Neural cell (in vitro differentiated cells): ENCODE results near the gene COL20A1. TPM values are rescaled to one million over a fixed set of nuclear protein-coding genes. Genes with fewer than 3 reads are reported as not detected.

Experiments used
- H2AFZ ChIP-seq: fragments of 200-600, 300-800 bp; sonication (generic), shearing (Covaris generic); 2 replicates; pipeline ENCODE4 v1.6.0; 2014; ENCODE audit warnings: low read depth, mild to moderate bottlenecking, antibody characterized with exemption, low read length, moderate library complexity
- H3F3A ChIP-seq: fragments of 200-600 bp; shearing (Covaris generic); 2 replicates; pipeline ENCODE4 v1.6.1; 2016; ENCODE audit warnings: mild to moderate bottlenecking, moderate library complexity, mixed read lengths, antibody characterized with exemption, low read length; ENCODE audit not compliant: insufficient read depth, poor library complexity, severe bottlenecking
- H3K27ac ChIP-seq: fragments of 200-600, 300-800 bp; sonication (generic), shearing (Covaris generic); 2 replicates; pipeline ENCODE4 v1.5.1; 2014; ENCODE audit warnings: mild to moderate bottlenecking, low read length, moderate library complexity
- H3K27me3 ChIP-seq: fragments of 300-800, 200-600 bp; sonication (generic), shearing (Covaris generic); 2 replicates; pipeline ENCODE4 v1.6.0; 2014; ENCODE audit warnings: mild to moderate bottlenecking, low read depth, low read length, moderate library complexity; ENCODE audit not compliant: insufficient read depth
- H3K36me3 ChIP-seq: fragments of 300-800, 200-600 bp; sonication (generic), shearing (Covaris generic); 2 replicates; pipeline ENCODE4 v1.5.1; 2014; ENCODE audit warnings: mild to moderate bottlenecking, antibody characterized with exemption, low read length, moderate library complexity; ENCODE audit not compliant: insufficient read depth
- H3K4me2 ChIP-seq: fragments of 300-800, 200-600 bp; sonication (generic), shearing (Covaris generic); 2 replicates; pipeline ENCODE4 v1.6.0; 2014; ENCODE audit warnings: mild to moderate bottlenecking, low read length
- H3K4me3 ChIP-seq: fragments of 300-800, 200-600 bp; sonication (generic), shearing (Covaris generic); 2 replicates; pipeline ENCODE4 v1.5.1; 2014; ENCODE audit warnings: mild to moderate bottlenecking, low read length, moderate library complexity
- H3K79me2 ChIP-seq: fragments of 200-600 bp; shearing (Covaris generic); replicated peaks from 2 replicates; pipeline ENCODE4 v1.6.0; 2014; ENCODE audit warnings: mild to moderate bottlenecking, low read length, moderate library complexity; ENCODE audit not compliant: insufficient read depth
- H3K9ac ChIP-seq: fragments of 300-800, 200-600 bp; sonication (generic), shearing (Covaris generic); 2 replicates; pipeline ENCODE4 v1.6.1; 2016; ENCODE audit warnings: mild to moderate bottlenecking, low read length, mixed read lengths
- H3K9me2 ChIP-seq: fragments of 200-600 bp; shearing (Covaris generic); 2 replicates; pipeline ENCODE4 v1.6.1; 2016; ENCODE audit warnings: mild to moderate bottlenecking, low read length, mixed read lengths; ENCODE audit not compliant: insufficient read depth
- H3K9me3 ChIP-seq: fragments of 200-600, 300-800 bp; sonication (generic), shearing (Covaris generic); 2 replicates; pipeline ENCODE4 v1.6.1; 2016; ENCODE audit warnings: mild to moderate bottlenecking, mixed run types, low read length, moderate library complexity, mixed read lengths
- H4K20me1 ChIP-seq: fragments of 200-600 bp; shearing (Covaris generic); 2 replicates; pipeline ENCODE4 v1.6.1; 2016; ENCODE audit warnings: mild to moderate bottlenecking, mixed run types; ENCODE audit not compliant: insufficient read depth
- EP300 ChIP-seq: fragments of 450-650 bp; conservative IDR thresholded peaks from 2 replicates; pipeline ENCODE4 v1.6.1; 2014; ENCODE audit warnings: antibody characterized with exemption, mild to moderate bottlenecking, moderate library complexity; ENCODE audit not compliant: poor library complexity, severe bottlenecking
- EZH2 ChIP-seq: fragments of 200-600, 300-800 bp; shearing (Covaris generic), sonication (generic); IDR thresholded peaks from 2 replicates; pipeline ENCODE4 v1.6.1; 2014; ENCODE audit warnings: antibody characterized with exemption, low read length, borderline replicate concordance, mild to moderate bottlenecking; ENCODE audit not compliant: insufficient read depth, poor library complexity, severe bottlenecking
- POLR2AphosphoS5 ChIP-seq: IDR thresholded peaks from 2 replicates; pipeline ENCODE4 v1.6.1; 2012
- RAD21 ChIP-seq: fragments of 450-650 bp; conservative IDR thresholded peaks from 2 replicates; pipeline ENCODE4 v1.6.1; 2014; ENCODE audit warnings: antibody characterized with exemption, mild to moderate bottlenecking, moderate library complexity
- REST ChIP-seq: IDR thresholded peaks from 2 replicates; pipeline ENCODE4 v1.6.1; 2012; ENCODE audit warnings: borderline replicate concordance
- SMC3 ChIP-seq: fragments of 450-650 bp; conservative IDR thresholded peaks from 2 replicates; pipeline ENCODE4 v1.6.1; 2014; ENCODE audit warnings: antibody characterized with exemption, mild to moderate bottlenecking, moderate library complexity; ENCODE audit not compliant: poor library complexity
- polyA plus RNA-seq: library from polyadenylated mRNA; depleted of rRNA; stranded (reverse); fragments of >200 nt; gene quantifications from 2 replicates; pipeline ENCODE4 v1.2.3, GENCODE V29; 2014
- TF ChIP-seq, protein P1 (sequence below): fragments of 450-650 bp; IDR thresholded peaks from 2 replicates; pipeline ENCODE4 v1.5.1; 2014; ENCODE audit warnings: antibody characterized with exemption, mild to moderate bottlenecking, moderate library complexity; ENCODE audit not compliant: poor library complexity, severe bottlenecking

Gene COL20A1
- polyA plus RNA-seq, 1 donor from 2014 or later: 1.1 TPM

GRCh38 chr20:63331741-63332400 lies 38.9 kb downstream of the COL20A1 start:
- no peaks in the 10 kb centered on the region for H3K79me2 ChIP-seq
- H3K9ac ChIP-seq: no peak overlapping the region
- H3K4me3 ChIP-seq: no peak overlapping the region
- H3K9me3 ChIP-seq: no peaks in the 10 kb centered on the region
- H3K4me2 ChIP-seq: no peak overlapping the region
- H4K20me1 ChIP-seq: no peaks in the 10 kb centered on the region
- H3K27ac ChIP-seq: no peak overlapping the region
- no peak overlapping the region for H2AFZ ChIP-seq
- no peaks in the 10 kb centered on the region for H3K9me2 ChIP-seq
- H3F3A ChIP-seq: no peaks in the 10 kb centered on the region
- TF ChIP-seq SMC3: no peak
- TF ChIP-seq, protein P1, sequence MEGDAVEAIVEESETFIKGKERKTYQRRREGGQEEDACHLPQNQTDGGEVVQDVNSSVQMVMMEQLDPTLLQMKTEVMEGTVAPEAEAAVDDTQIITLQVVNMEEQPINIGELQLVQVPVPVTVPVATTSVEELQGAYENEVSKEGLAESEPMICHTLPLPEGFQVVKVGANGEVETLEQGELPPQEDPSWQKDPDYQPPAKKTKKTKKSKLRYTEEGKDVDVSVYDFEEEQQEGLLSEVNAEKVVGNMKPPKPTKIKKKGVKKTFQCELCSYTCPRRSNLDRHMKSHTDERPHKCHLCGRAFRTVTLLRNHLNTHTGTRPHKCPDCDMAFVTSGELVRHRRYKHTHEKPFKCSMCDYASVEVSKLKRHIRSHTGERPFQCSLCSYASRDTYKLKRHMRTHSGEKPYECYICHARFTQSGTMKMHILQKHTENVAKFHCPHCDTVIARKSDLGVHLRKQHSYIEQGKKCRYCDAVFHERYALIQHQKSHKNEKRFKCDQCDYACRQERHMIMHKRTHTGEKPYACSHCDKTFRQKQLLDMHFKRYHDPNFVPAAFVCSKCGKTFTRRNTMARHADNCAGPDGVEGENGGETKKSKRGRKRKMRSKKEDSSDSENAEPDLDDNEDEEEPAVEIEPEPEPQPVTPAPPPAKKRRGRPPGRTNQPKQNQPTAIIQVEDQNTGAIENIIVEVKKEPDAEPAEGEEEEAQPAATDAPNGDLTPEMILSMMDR: no peak
- TF ChIP-seq EZH2: no peak
- H3K36me3 ChIP-seq: no peaks in the 10 kb centered on the region
- no peaks in the 10 kb centered on the region for H3K27me3 ChIP-seq

- no peaks in the 10 kb centered on the region for H3K36me3 ChIP-seq
These were observed 39.7 kb downstream of the COL20A1 start for GRCh38 chr20:63332488-63333240.

More at GRCh38 chr20:63332488-63333240, 39.7 kb downstream of the COL20A1 start:
- Histone ChIP-seq H3K9me2 (no peaks in the 10 kb centered on the region), H3K9me3 (no peaks in the 10 kb centered on the region), H2AFZ (no peak overlapping the region), H3K4me2 (no peak overlapping the region), H3K27me3 (no peaks in the 10 kb centered on the region), H3K9ac (no peak overlapping the region), H3K27ac (no peak overlapping the region), H3K79me2 (no peaks in the 10 kb centered on the region), H3F3A (no peaks in the 10 kb centered on the region), H4K20me1 (no peaks in the 10 kb centered on the region), H3K4me3 (no peak overlapping the region)
- TF ChIP-seq, protein P1: no peak
- TF ChIP-seq EP300: no peak
- TF ChIP-seq REST: no peak
- no peak for TF ChIP-seq SMC3
- no peak for TF ChIP-seq POLR2AphosphoS5
- TF ChIP-seq RAD21: no peak
